Fibroblast of skin of left biceps (primary cell): ENCODE data around the gene MCCC2.
"Not testable (repeated sequence)": the region's sequence is repeated elsewhere in the genome, so short reads cannot be mapped to it uniquely, and the experiment has no call there.

Experiments used
- DNase-seq, 2 experiments: peaks; one replicate each; pipeline ENCODE4 v3.0.0-alpha.2; 2013; ENCODE audit warnings: low read depth in 2 of 2

Gene MCCC2

GRCh38 chr5:71597001-71597400 lies 9.9 kb downstream of the MCCC2 start:
- DNase-seq, result no peak

- no peak for DNase-seq
These were observed 13.6 kb downstream of the MCCC2 start for GRCh38 chr5:71600783-71601182.

GRCh38 chr5:71601222-71602026 lies 14.3 kb downstream of the MCCC2 start:
- DNase-seq, result peak; percentile 57 to 62

- DNase-seq, result not testable (repeated sequence)
These were observed 22.8 kb downstream of the MCCC2 start for GRCh38 chr5:71609916-71610315.

- no peak for DNase-seq
These were observed 28.7 kb downstream of the MCCC2 start for GRCh38 chr5:71615809-71616208.

GRCh38 chr5:71620630-71621029 lies 33.5 kb downstream of the MCCC2 start:
- no peak for DNase-seq

- no peak for DNase-seq
These were observed 34.1 kb downstream of the MCCC2 start for GRCh38 chr5:71621268-71621667.

GRCh38 chr5:71621741-71622140 lies 34.6 kb downstream of the MCCC2 start:
- DNase-seq, result no peak

GRCh38 chr5:71623221-71623794 lies 36.2 kb downstream of the MCCC2 start:
- no peak for DNase-seq

- DNase-seq, result no peak
These were observed 42.8 kb downstream of the MCCC2 start for GRCh38 chr5:71629950-71630349.

- no peak for DNase-seq
These were observed 43.9 kb downstream of the MCCC2 start for GRCh38 chr5:71631070-71631469.

- no peak for DNase-seq
These were observed 45.0 kb downstream of the MCCC2 start for GRCh38 chr5:71632168-71632567.

GRCh38 chr5:71633255-71634155 lies 46.4 kb downstream of the MCCC2 start:
- DNase-seq, result no peak

- DNase-seq, result no peak
These were observed 50.0 kb downstream of the MCCC2 start for GRCh38 chr5:71637133-71637532.

GRCh38 chr5:71640408-71640807 lies 53.3 kb downstream of the MCCC2 start:
- DNase-seq, result no peak

GRCh38 chr5:71645030-71645429 lies 57.9 kb downstream of the MCCC2 start:
- DNase-seq, result no peak

GRCh38 chr5:71650940-71651339 lies 63.8 kb downstream of the MCCC2 start:
- DNase-seq, result not testable (repeated sequence)

- no peak for DNase-seq
These were observed 64.4 kb downstream of the MCCC2 start for GRCh38 chr5:71651579-71651978.

- no peak for DNase-seq
These were observed 65.2 kb downstream of the MCCC2 start for GRCh38 chr5:71652349-71652748.

GRCh38 chr5:71652803-71653543 lies 65.8 kb downstream of the MCCC2 start:
- peak; percentile 25 to 31 for DNase-seq

GRCh38 chr5:71658916-71659662 lies 71.9 kb downstream of the MCCC2 start:
- DNase-seq, result no peak
